Upper lobe of left lung (tissue), 4 donors: Measurements from ENCODE around the gene RAB34.

Source experiments
- CTCF ChIP-seq, 6 experiments: fragments of 450-650 bp in 4 of 6; fragments of 200-600 bp in 2 of 6; sonication (generic) in 2 of 6; IDR thresholded peaks; one replicate each; pipeline ENCODE4 v1.5.1; 2016 to 2019; ENCODE audit warnings: antibody characterized with exemption in 6 of 6
- EP300 ChIP-seq, 4 donors: sonication (generic); formaldehyde crosslinking; IDR thresholded peaks; one replicate each; pipeline ENCODE4 v1.5.1; 2017; ENCODE audit warnings: antibody characterized with exemption in 4 of 4, control low read depth in 2 of 4
- POLR2A ChIP-seq, 4 donors: fragments of 450-650 bp; IDR thresholded peaks; one replicate each; pipeline ENCODE4 v1.5.1; 2016 to 2017; ENCODE audit warnings: antibody characterized with exemption in 4 of 4, mild to moderate bottlenecking in 2 of 4

- no peak for TF ChIP-seq POLR2A (IDR thresholded peaks at IDR 0.05)
- TF ChIP-seq EP300 (IDR thresholded peaks at IDR 0.05) = no peak
- no peak for TF ChIP-seq CTCF (IDR thresholded peaks at IDR 0.05)
Measured at GRCh38 chr17:28725166-28725659, 7.5 kb upstream of the RAB34 start.
